ENCODE data around the gene ARSI. TPM values are rescaled to one million over a fixed set of nuclear protein-coding genes. Genes with fewer than 3 reads are reported as not detected.

The ARSI gene
- total and polyA plus RNA-seq, 2 of the 4 experiments (the other 2 are of a cell fraction), result 14.8 to 15.2 TPM

- intact Hi-C loops (cut with micrococcal nuclease), result no loop called here
Observed at GRCh38 chr5:150274811-150275210, 27.9 kb downstream of the ARSI start.

More at GRCh38 chr5:150274811-150275210, 27.9 kb downstream of the ARSI start:
- Histone ChIP-seq H3K79me1 (ENCODE audit: low read depth in 1 of 2, low read length in 2 of 2) (no peaks in the 10 kb centered on the region), H2AFZ (replicated peaks; ENCODE audit: low read length, poor library complexity) (no peak overlapping the region), H3K36me3 (ENCODE audit: control insufficient read depth, insufficient read depth, low read length) (no peaks in the 10 kb centered on the region), H3K4me3 (ENCODE audit: insufficient read depth, low read depth, low read length) (no peak overlapping the region), H4K8ac (ENCODE audit: low read depth in 2 of 2, low read length in 2 of 2) (no peak overlapping the region), H2AK9ac (replicated peaks; ENCODE audit: low read depth, low read length, poor library complexity) (no peak overlapping the region), H3K27ac (ENCODE audit: insufficient read depth, low read length) (no peak overlapping the region), H3K27me3 (ENCODE audit: control insufficient read depth, insufficient read depth, low read length) (no peaks in the 10 kb centered on the region), H4K20me1 (ENCODE audit: insufficient read depth, low read length) (no peaks in the 10 kb centered on the region), H3K56ac (ENCODE audit: extremely low read depth, insufficient read depth, low read length) (no peak overlapping the region), H3K9me1 (ENCODE audit: insufficient read depth, low read length) (peaks cover 25% of the 10 kb centered on the region), H2BK5ac (ENCODE audit: low read depth, low read length, poor library complexity, severe bottlenecking) (no peak overlapping the region), H3K18ac (ENCODE audit: low read depth, low read length) (no peak overlapping the region), H3K4me1 (ENCODE audit: control insufficient read depth, insufficient read depth, low read length) (peaks cover 17% of the 10 kb centered on the region), H2AK5ac (ENCODE audit: low read depth, low read length) (no peak overlapping the region), H4K91ac (ENCODE audit: insufficient read depth, low read depth, low read length) (no peak overlapping the region), H3K4ac (ENCODE audit: low read depth, low read length) (no peak overlapping the region), H3K4me2 (ENCODE audit: low read depth, low read length) (no peak overlapping the region), H3K9me3 (ENCODE audit: control insufficient read depth, insufficient read depth, low read length) (no peaks in the 10 kb centered on the region), H3K23ac (ENCODE audit: low read depth, low read length) (no peak overlapping the region), H3K9ac (ENCODE audit: low read depth, low read length) (no peak overlapping the region), H2BK120ac (ENCODE audit: low read depth, low read length) (no peak overlapping the region), H3K14ac (replicated peaks; ENCODE audit: low read depth, low read length) (no peak overlapping the region), H2BK20ac (ENCODE audit: low read depth, low read length) (no peak overlapping the region), H4K5ac (ENCODE audit: low read depth, low read length) (no peak overlapping the region), H2BK15ac (ENCODE audit: low read depth, low read length) (no peak overlapping the region)
- ATAC-seq (ENCODE audit: low read depth) (no peak), DNase-seq (no peak)
- CTCF ChIA-PET, result interaction anchor here (3.3 kb wide), 1 partner anchor 76 kb away, joined by 24 read pairs; no protein-coding TSS in a partner anchor
- POLR2A ChIA-PET (ENCODE audit: unreplicated experiment), result no interaction called here
- in situ Hi-C loops (cut with MboI; ENCODE audit: low sequenced_read_pairs) (no loop called here), dilution Hi-C loops (cut with HindIII; ENCODE audit: low sequenced_read_pairs, unreplicated experiment) (no loop called here)
- 100% methylated on average over 3 of the region's 4 CpGs; no CpG with 5 or more reads in 1 of the 2 experiments for WGBS, 2 experiments (ENCODE audit: extremely low coverage in 2 of 2, insufficient read length in 1 of 2)
- TF ChIP-seq MAFK (IDR thresholded peaks at IDR 0.05; ENCODE audit: low read depth, low read length), result no peak
- TF ChIP-seq, protein P1, sequence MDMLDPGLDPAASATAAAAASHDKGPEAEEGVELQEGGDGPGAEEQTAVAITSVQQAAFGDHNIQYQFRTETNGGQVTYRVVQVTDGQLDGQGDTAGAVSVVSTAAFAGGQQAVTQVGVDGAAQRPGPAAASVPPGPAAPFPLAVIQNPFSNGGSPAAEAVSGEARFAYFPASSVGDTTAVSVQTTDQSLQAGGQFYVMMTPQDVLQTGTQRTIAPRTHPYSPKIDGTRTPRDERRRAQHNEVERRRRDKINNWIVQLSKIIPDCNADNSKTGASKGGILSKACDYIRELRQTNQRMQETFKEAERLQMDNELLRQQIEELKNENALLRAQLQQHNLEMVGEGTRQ (IDR thresholded peaks at IDR 0.05; ENCODE audit: low read depth, low read length), result no peak
- no peak for TF ChIP-seq NFE2L2 (IDR thresholded peaks at IDR 0.05; ENCODE audit: low read depth, low read length)
- TF ChIP-seq CHD1 (IDR thresholded peaks at IDR 0.05; ENCODE audit: low read depth, low read length), result no peak
- no peak for TF ChIP-seq RCOR1 (IDR thresholded peaks at IDR 0.05; ENCODE audit: insufficient replicate concordance, low read length)
- TF ChIP-seq RFX5 (IDR thresholded peaks at IDR 0.05; ENCODE audit: low read depth, low read length), result no peak
- TF ChIP-seq CEBPB (IDR thresholded peaks at IDR 0.05; ENCODE audit: low read depth, low read length), result no peak
- no peak for TF ChIP-seq ELK1 (IDR thresholded peaks at IDR 0.05; ENCODE audit: borderline replicate concordance, low read depth, low read length)
- TF ChIP-seq MXI1 (IDR thresholded peaks at IDR 0.05; ENCODE audit: borderline replicate concordance, low read depth, low read length), result no peak
- no peak for TF ChIP-seq MAZ (IDR thresholded peaks at IDR 0.05; ENCODE audit: borderline replicate concordance, low read depth, low read length)
- no peak for TF ChIP-seq SMC3 (IDR thresholded peaks at IDR 0.05; ENCODE audit: low read depth, low read length)
- no peak for TF ChIP-seq BHLHE40 (IDR thresholded peaks at IDR 0.05; ENCODE audit: low read depth, low read length)
- no peak for TF ChIP-seq FOS (IDR thresholded peaks at IDR 0.05; ENCODE audit: low read depth, low read length)
- TF ChIP-seq RAD21 (IDR thresholded peaks at IDR 0.05; ENCODE audit: low read length), result no peak
- no peak for TF ChIP-seq POLR2A (IDR thresholded peaks at IDR 0.05; ENCODE audit: low read depth, low read length)
- TF ChIP-seq, protein P2, sequence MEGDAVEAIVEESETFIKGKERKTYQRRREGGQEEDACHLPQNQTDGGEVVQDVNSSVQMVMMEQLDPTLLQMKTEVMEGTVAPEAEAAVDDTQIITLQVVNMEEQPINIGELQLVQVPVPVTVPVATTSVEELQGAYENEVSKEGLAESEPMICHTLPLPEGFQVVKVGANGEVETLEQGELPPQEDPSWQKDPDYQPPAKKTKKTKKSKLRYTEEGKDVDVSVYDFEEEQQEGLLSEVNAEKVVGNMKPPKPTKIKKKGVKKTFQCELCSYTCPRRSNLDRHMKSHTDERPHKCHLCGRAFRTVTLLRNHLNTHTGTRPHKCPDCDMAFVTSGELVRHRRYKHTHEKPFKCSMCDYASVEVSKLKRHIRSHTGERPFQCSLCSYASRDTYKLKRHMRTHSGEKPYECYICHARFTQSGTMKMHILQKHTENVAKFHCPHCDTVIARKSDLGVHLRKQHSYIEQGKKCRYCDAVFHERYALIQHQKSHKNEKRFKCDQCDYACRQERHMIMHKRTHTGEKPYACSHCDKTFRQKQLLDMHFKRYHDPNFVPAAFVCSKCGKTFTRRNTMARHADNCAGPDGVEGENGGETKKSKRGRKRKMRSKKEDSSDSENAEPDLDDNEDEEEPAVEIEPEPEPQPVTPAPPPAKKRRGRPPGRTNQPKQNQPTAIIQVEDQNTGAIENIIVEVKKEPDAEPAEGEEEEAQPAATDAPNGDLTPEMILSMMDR (conservative IDR thresholded peaks at IDR 0.05; ENCODE audit: low read depth, low read length), result no peak
- no TSS peak for BruUV-seq (replicated peaks)
